HepG2 (cell line): ENCODE results near the gene KRTAP20-4. TPM values are rescaled to one million over a fixed set of nuclear protein-coding genes. Genes with fewer than 3 reads are reported as not detected.

ENCODE experiments used
- ATAC-seq: fragments of 200-7000 bp; cut with Tn5 transposase; 3 replicates; pipeline ENCODE4 v1.9.1; 2020; ENCODE audit warnings: mild to moderate bottlenecking, moderate library complexity
- BruUV-seq: library from RNA; stranded (reverse); fragments of 400-500 nt; replicated peaks from 2 replicates; lab custom pipeline; 2021; lab: Mats Ljungman, UMichigan
- CTCF ChIA-PET: fragments of 300-600 bp; formaldehyde crosslinking; extraction: SDS; loops from one replicate; lab custom pipeline; 2021; ENCODE audit warnings: low total read pairs, inconsistent platforms, low intra/inter-chr PET ratio; lab: Yijun Ruan, JAX
- POLR2A ChIA-PET: fragments of 350-600 bp; sonication (Branson Sonifier 250); formaldehyde crosslinking; loops from one replicate; lab custom pipeline; 2020; ENCODE audit warnings: antibody characterized with exemption, inconsistent platforms; lab: Yijun Ruan, JAX
- DNase-seq: peaks from one replicate; pipeline ENCODE4 v3.0.0-alpha.2; 2015; ENCODE audit warnings: low spot score
- FAIRE-seq: peaks from 3 replicates; lab custom pipeline; 2011; peaks lifted over from hg19 to GRCh38; lab: Jason Lieb, UNC
- H2AFZ ChIP-seq: one replicate; pipeline ENCODE4 v1.6.1; 2011; ENCODE audit warnings: low read length, inconsistent platforms
- H3K27ac ChIP-seq: fragments of 300-600 bp; 3 replicates; pipeline ENCODE4 v1.8.0; 2011; ENCODE audit warnings: mixed run types, mild to moderate bottlenecking, mixed read lengths, low read length, inconsistent platforms; ENCODE audit not compliant: insufficient read depth; ENCODE audit errors: extremely low read length
- H3K27me3 ChIP-seq, 2 experiments: fragments of 200-600 bp in 1 of 2; 2 replicates in 1 of 2; 3 replicates in 1 of 2; pipeline versions ENCODE4 v1.6.0 to v1.8.0; 2011; ENCODE audit warnings: low read length in 2 of 2, mild to moderate bottlenecking in 2 of 2, moderate library complexity in 2 of 2, inconsistent platforms in 1 of 2; ENCODE audit not compliant: insufficient read depth in 2 of 2, control insufficient read depth in 1 of 2
- H3K36me3 ChIP-seq, 2 experiments: fragments of 200-600 bp in 1 of 2; replicated peaks in 1 of 2; 2 replicates in 1 of 2; 3 replicates in 1 of 2; pipeline versions ENCODE4 v1.5.1 to v1.8.0; 2011; ENCODE audit warnings: low read length in 2 of 2, inconsistent platforms in 1 of 2; ENCODE audit not compliant: insufficient read depth in 2 of 2, control insufficient read depth in 1 of 2
- H3K4me1 ChIP-seq: 2 replicates; pipeline ENCODE4 v1.5.1; 2012; ENCODE audit warnings: low read length, inconsistent platforms; ENCODE audit not compliant: insufficient read depth
- H3K4me2 ChIP-seq: 2 replicates; pipeline ENCODE4 v1.6.0; 2011; ENCODE audit warnings: low read depth, low read length, inconsistent platforms
- H3K4me3 ChIP-seq, 3 experiments: fragments of 200-600 bp in 1 of 3; sonication (generic), shearing (Covaris generic) in 1 of 3; replicated peaks in 1 of 3; 2 replicates each; pipeline ENCODE4 v1.5.1; 2011 to 2016; ENCODE audit warnings: low read length in 3 of 3, inconsistent platforms in 2 of 3, low read depth in 2 of 3, mild to moderate bottlenecking in 2 of 3, control low read depth in 1 of 3, mixed read lengths in 1 of 3; ENCODE audit not compliant: insufficient read depth in 1 of 3
- H3K79me2 ChIP-seq: one replicate; pipeline ENCODE4 v1.6.1; 2011; ENCODE audit warnings: low read length, inconsistent platforms; ENCODE audit not compliant: insufficient read depth
- H3K9ac ChIP-seq: 2 replicates; pipeline ENCODE4 v1.6.0; 2011; ENCODE audit warnings: mild to moderate bottlenecking, low read depth, low read length, inconsistent platforms; ENCODE audit not compliant: insufficient read depth
- H3K9me3 ChIP-seq: 2 replicates; pipeline ENCODE4 v1.5.1; 2012; ENCODE audit warnings: mild to moderate bottlenecking, low read length
- H4K20me1 ChIP-seq: 2 replicates; pipeline ENCODE4 v1.6.0; 2011; ENCODE audit warnings: inconsistent platforms, mild to moderate bottlenecking, low read length, moderate library complexity; ENCODE audit not compliant: insufficient read depth
- CBX5 ChIP-seq: sonication (generic); formaldehyde crosslinking; IDR thresholded peaks from 2 replicates; pipeline ENCODE4 v1.4.0; 2020; ENCODE audit warnings: missing genetic modification reagents, borderline replicate concordance
- MTA3 ChIP-seq: sonication (generic); formaldehyde crosslinking; IDR thresholded peaks from 2 replicates; pipeline ENCODE4 v1.4.0; 2020; ENCODE audit warnings: missing genetic modification reagents
- NCOA5 ChIP-seq: sonication (generic); formaldehyde crosslinking; IDR thresholded peaks from 2 replicates; pipeline ENCODE4 v1.4.0; 2020; ENCODE audit warnings: missing genetic modification reagents
- NPAS2 ChIP-seq: sonication (generic); formaldehyde crosslinking; IDR thresholded peaks from 2 replicates; pipeline ENCODE4 v1.8.0; 2022; ENCODE audit warnings: mild to moderate bottlenecking, missing genetic modification reagents, borderline replicate concordance
- RBM22 ChIP-seq: fragments of 200-400 bp; formaldehyde crosslinking; optimal IDR thresholded peaks from 2 replicates; pipeline ENCODE3; 2017; ENCODE audit warnings: mild to moderate bottlenecking, low read length, moderate library complexity
- SMAD3 ChIP-seq: sonication (generic); formaldehyde crosslinking; IDR thresholded peaks from 2 replicates; pipeline ENCODE4 v1.4.0; 2020; ENCODE audit warnings: missing genetic modification reagents
- ZFP36L1 ChIP-seq: sonication (generic); formaldehyde crosslinking; IDR thresholded peaks from 2 replicates; pipeline ENCODE4 v1.8.0; 2022; ENCODE audit warnings: mild to moderate bottlenecking, missing genetic modification reagents, moderate library complexity
- ZKSCAN1 ChIP-seq: fragments of 150-350 bp; IDR thresholded peaks from 2 replicates; pipeline ENCODE4 v1.6.1; 2014; ENCODE audit warnings: low read length
- ZNF20 ChIP-seq: sonication (generic); formaldehyde crosslinking; IDR thresholded peaks from 2 replicates; pipeline ENCODE4 v1.4.0; 2020; ENCODE audit warnings: mild to moderate bottlenecking, moderate library complexity, missing genetic modification reagents
- ZNF574 ChIP-seq: sonication (generic); formaldehyde crosslinking; IDR thresholded peaks from 2 replicates; pipeline ENCODE4 v1.4.0; 2020; ENCODE audit warnings: missing genetic modification reagents
- WGBS: methylation state at CpG from one replicate; pipeline ENCODE4 v1.1.6; 2017; ENCODE audit warnings: low lambda C conversion rate; 5-methylcytosine and 5-hydroxymethylcytosine counted together
- in situ Hi-C: cut with HindIII; loops from 2 replicates; pipeline ENCODE4 v1.10.0; 2017; ENCODE audit warnings: low pct_unique_long_range_greater_than_20kb; ENCODE audit not compliant: extremely low pct_ligation_motif_present
- intact Hi-C: fragments of 100-400 bp; cut with micrococcal nuclease; formaldehyde crosslinking; loops from one replicate; pipeline ENCODE4 v1.10.0; 2022; ENCODE audit not compliant: unreplicated experiment
- polyA plus RNA-seq, 8 experiments: library from polyadenylated mRNA; depleted of rRNA in 3 of 8; stranded (reverse) in 7 of 8; unstranded in 1 of 8; fragments of >200 nt; fragmentation: Illumina TruSeq in 4 of 8; extraction: Trizol in 4 of 8; gene quantifications; 2 replicates each; pipeline versions ENCODE4 v1.2.1 to v1.2.3, GENCODE V29; 2011 to 2016; ENCODE audit warnings: low read depth in 4 of 8, missing spikeins in 1 of 8, mixed read lengths in 1 of 8; ENCODE audit not compliant: insufficient read depth in 1 of 8
- total RNA-seq, 5 experiments: library from RNA; depleted of rRNA; stranded (reverse); fragments of >200 nt; fragmentation: Illumina TruSeq; extraction: Trizol; gene quantifications; 2 replicates each; pipeline ENCODE4 v1.2.3, GENCODE V29; 2016; ENCODE audit warnings: low read depth in 1 of 5
- TF ChIP-seq, protein P1 (sequence below): sonication (generic); formaldehyde crosslinking; IDR thresholded peaks from 2 replicates; pipeline ENCODE4 v1.5.1; 2020; ENCODE audit warnings: missing genetic modification reagents, mild to moderate bottlenecking, borderline replicate concordance
- TF ChIP-seq, protein P2 (sequence below): sonication (generic); formaldehyde crosslinking; IDR thresholded peaks from 2 replicates; pipeline ENCODE4 v1.5.1; 2020; ENCODE audit warnings: mild to moderate bottlenecking, moderate library complexity, missing genetic modification reagents

Gene KRTAP20-4
- total and polyA plus RNA-seq, 2 of the 13 experiments (the other 11 are each of a cell fraction or from before 2014, with no cell fraction given): not detected

- no peak overlapping the region for H3K27ac ChIP-seq
- ChIA-PET CTCF (no interaction called here), POLR2A (no interaction called here)
- no peaks in the 10 kb centered on the region for H4K20me1 ChIP-seq
- FAIRE-seq (no peak), ATAC-seq (no peak), DNase-seq (no peak)
- no peaks in the 10 kb centered on the region for H3K79me2 ChIP-seq
- no peak overlapping the region for H3K4me2 ChIP-seq
- no peaks in the 10 kb centered on the region for H3K4me1 ChIP-seq
- BruUV-seq: no TSS peak
- H3K27me3 ChIP-seq: no peaks in the 10 kb centered on the region
- peaks cover 83% of the 10 kb centered on the region for H3K9me3 ChIP-seq
- in situ Hi-C loops (no loop called here), intact Hi-C loops (no loop called here)
- no peak overlapping the region for H3K9ac ChIP-seq
- H3K4me3 ChIP-seq: no peak overlapping the region
- H2AFZ ChIP-seq: no peak overlapping the region
- no peaks in the 10 kb centered on the region for H3K36me3 ChIP-seq
- TF ChIP-seq, protein P1, sequence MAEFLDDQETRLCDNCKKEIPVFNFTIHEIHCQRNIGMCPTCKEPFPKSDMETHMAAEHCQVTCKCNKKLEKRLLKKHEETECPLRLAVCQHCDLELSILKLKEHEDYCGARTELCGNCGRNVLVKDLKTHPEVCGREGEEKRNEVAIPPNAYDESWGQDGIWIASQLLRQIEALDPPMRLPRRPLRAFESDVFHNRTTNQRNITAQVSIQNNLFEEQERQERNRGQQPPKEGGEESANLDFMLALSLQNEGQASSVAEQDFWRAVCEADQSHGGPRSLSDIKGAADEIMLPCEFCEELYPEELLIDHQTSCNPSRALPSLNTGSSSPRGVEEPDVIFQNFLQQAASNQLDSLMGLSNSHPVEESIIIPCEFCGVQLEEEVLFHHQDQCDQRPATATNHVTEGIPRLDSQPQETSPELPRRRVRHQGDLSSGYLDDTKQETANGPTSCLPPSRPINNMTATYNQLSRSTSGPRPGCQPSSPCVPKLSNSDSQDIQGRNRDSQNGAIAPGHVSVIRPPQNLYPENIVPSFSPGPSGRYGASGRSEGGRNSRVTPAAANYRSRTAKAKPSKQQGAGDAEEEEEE: no peak
- TF ChIP-seq ZNF20 (CRISPR knock-in tag) (no peak), ZKSCAN1 (no peak)
- TF ChIP-seq, protein P2, sequence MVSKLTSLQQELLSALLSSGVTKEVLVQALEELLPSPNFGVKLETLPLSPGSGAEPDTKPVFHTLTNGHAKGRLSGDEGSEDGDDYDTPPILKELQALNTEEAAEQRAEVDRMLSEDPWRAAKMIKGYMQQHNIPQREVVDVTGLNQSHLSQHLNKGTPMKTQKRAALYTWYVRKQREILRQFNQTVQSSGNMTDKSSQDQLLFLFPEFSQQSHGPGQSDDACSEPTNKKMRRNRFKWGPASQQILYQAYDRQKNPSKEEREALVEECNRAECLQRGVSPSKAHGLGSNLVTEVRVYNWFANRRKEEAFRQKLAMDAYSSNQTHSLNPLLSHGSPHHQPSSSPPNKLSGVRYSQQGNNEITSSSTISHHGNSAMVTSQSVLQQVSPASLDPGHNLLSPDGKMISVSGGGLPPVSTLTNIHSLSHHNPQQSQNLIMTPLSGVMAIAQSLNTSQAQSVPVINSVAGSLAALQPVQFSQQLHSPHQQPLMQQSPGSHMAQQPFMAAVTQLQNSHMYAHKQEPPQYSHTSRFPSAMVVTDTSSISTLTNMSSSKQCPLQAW (CRISPR knock-in tag): no peak
Observed at GRCh38 chr21:30620080-30620479, 347 bp upstream of the KRTAP20-4 start.

GRCh38 chr21:30623362-30623761, 2.9 kb downstream of the KRTAP20-4 start:
- DNase-seq (no peak), ATAC-seq (no peak), FAIRE-seq (no peak)
- H3K4me2 ChIP-seq: no peak overlapping the region
- intact Hi-C loops: no loop called here
- H3K4me3 ChIP-seq: no peak overlapping the region
- peaks cover 87% of the 10 kb centered on the region for H3K9me3 ChIP-seq
- no peaks in the 10 kb centered on the region for H4K20me1 ChIP-seq
- H2AFZ ChIP-seq: no peak overlapping the region
- POLR2A ChIA-PET: no interaction called here
- WGBS: 25% methylated on average over 1 of the region's 3 CpGs
- CTCF ChIA-PET: no interaction called here
- H3K36me3 ChIP-seq: no peaks in the 10 kb centered on the region
- no peaks in the 10 kb centered on the region for H3K79me2 ChIP-seq
- no peak overlapping the region for H3K27ac ChIP-seq
- H3K9ac ChIP-seq: no peak overlapping the region
- in situ Hi-C loops: no loop called here
- H3K27me3 ChIP-seq: no peaks in the 10 kb centered on the region
- H3K4me1 ChIP-seq: no peaks in the 10 kb centered on the region
- no TSS peak for BruUV-seq
- TF ChIP-seq NCOA5 (CRISPR knock-in tag) (no peak), SMAD3 (CRISPR knock-in tag) (no peak), MTA3 (CRISPR knock-in tag) (no peak), ZFP36L1 (CRISPR knock-in tag) (no peak), ZNF574 (CRISPR knock-in tag) (no peak), CBX5 (CRISPR knock-in tag) (no peak), NPAS2 (no peak), RBM22 (no peak)
